ENCODE results near the gene AKR1C8.
"Not testable (repeated sequence)": the region's sequence is repeated elsewhere in the genome, so short reads cannot be mapped to it uniquely, and the experiment has no call there.

AKR1C8 gene

DNA sequence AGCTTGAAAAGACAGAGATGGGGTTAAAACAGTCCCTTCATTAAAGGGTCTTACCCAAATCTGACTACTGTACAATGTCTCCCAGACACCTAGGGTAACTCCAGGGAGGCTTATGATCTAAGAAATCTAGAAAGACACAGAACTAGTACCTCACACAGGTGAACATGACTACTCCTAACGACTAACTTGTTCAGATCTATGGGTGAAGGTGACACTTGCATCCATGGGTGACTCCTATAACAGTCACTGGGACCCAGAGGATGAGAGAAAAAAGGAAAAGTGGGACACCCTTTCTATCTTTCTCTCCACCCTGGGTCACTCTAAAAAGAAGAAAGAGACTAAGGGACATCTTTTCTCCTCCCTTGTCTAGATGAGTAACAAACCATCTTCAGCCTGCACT lies 19.2 kb downstream of the AKR1C8 start:
- no peak for DNase-seq

DNA sequence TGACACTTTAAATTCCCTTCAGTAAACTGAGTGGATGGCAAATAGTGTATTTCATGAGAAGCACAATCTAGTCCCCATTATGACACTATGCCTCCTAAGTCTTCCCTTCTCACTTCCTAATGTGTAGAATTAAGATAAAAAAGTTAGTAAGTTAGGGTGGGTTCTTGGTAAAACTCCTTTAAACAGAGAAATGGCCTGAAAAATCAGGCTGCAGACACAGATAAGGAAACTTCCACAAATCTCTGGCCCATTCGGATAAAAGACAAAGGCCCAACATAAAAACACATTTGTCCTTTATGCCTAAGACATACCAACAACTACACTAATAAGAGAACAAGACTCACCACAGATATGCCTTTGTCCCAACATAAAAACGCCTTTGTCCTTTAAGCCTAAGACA lies 21.5 kb downstream of the AKR1C8 start:
- DNase-seq: no peak

DNA sequence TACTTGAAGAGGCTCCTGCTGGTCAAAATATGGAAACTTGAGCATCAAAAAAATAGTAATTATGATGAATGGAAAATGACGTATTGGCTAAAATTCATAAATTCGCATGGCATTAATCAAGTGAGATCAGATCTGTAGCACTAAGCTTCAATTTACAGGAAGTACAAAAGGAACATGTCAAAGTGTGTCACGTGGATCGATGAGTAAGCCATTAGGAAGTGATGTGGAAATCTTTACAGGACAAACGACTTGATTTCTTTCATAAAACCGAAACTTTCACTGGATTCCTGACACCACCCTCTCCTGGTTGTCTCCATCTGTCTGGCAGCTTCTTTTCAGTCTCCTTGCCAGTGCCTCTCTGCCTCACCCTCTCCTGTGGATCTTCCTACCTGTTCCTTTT lies 25.8 kb downstream of the AKR1C8 start:
- DNase-seq: no peak

DNA sequence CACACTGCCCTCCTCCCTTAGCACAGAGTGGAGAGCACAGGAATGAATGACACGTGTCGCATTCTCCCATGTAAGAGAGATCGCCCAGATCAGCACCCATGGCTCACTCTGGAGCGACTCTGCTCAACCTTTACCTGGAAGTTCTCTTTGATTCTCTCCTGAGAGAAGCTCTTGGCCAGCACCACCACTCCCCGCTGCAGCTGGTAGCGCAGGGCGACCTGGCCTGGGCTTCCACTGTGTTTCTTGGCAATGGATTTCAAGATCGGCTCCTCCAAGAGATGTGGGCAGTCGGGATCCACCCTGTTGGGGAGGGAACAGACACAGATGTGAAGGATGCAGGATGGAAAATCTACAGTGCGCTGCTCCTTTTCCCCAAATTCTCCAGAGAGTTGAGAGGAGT lies 27.4 kb downstream of the AKR1C8 start:
- no peak for DNase-seq

DNA sequence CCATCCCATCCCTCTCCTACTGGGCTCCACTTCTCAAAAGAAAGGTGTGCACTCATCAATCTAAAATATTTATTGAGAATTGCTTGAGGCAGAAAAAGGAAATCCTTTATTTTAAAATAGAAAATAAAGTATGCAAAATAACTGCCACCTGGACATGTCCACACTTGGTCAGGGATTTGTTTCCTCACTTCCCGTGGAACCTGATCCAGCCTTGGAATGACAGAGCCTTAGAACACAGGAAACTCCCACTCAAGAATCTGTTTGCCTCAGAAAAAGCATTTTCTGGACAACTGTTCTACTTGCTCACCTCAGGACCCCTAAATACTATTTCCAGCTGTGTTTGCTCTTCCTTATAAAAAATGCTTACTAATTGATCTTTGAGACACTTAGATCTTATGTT lies 29.0 kb downstream of the AKR1C8 start:
- DNase-seq: no peak

DNA sequence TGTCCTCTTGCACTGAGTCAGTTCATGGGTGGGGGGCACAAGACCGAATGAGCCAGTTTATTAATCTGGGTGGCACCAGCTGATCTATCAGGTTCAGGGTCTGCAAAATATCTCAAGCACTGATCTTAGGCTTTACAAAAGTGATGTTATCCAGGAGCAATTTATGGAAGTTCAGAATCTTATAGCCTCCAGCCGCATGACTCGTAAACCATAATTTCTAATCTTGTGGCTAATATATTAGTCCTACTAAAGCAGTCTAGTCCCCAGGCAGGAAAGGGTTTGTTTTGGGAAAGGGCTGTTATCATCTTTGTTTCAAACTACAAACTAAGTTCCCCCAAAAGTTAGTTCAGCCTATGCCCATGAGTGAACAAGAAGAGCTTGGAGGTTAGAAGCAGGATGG lies 33.9 kb downstream of the AKR1C8 start:
- DNase-seq: no peak

DNA sequence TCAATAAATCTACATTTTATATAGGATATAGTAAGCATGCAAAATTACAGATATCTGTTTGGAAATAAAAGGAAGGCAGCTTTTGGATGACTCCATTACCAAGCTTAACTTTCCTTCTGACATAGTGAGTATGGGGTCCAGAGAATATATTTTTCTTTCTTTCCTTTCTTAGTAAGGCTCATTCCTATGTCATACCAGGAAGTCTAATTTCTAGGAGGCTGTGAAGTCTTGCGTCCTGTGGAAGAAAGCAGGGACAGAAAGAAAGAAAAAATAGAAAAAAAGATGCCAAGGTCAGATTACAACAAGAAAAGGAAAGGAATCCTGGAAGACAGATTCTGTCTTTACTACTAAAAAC lies 36.3 kb downstream of the AKR1C8 start:
- DNase-seq: no peak

DNA sequence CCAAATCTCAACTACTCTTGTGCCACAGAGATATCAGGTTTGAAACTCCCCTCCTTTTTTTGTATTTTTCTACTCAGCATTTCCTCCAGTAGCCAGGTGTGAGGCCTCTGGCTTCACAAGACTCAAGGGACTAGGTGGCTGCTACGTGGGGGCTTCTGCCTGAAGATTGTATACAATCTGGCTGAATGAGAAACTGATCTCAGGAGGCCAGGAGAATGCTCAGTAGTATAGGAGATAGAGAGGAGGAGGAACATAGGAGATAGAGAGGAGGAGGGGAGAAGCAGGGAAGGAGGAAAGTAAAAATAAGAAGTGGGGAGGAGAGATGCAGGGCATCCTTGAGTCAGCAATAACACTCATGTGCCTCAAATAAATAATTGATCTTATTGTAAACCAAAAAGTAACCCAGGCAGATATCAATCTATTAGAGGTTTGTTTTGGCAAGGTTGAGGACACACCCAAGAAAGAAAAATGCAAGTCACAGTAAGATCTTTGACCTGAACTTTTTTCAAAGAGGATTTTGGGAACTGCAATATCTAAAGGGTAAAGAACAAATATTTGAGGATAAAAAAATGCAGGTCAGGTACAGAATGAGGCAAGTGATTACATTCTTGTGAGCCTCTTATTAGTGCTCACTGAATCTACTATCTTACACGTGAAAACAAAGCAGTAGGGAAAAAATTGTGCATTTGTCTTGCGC lies 36.8 kb downstream of the AKR1C8 start:
- DNase-seq: no peak

DNA sequence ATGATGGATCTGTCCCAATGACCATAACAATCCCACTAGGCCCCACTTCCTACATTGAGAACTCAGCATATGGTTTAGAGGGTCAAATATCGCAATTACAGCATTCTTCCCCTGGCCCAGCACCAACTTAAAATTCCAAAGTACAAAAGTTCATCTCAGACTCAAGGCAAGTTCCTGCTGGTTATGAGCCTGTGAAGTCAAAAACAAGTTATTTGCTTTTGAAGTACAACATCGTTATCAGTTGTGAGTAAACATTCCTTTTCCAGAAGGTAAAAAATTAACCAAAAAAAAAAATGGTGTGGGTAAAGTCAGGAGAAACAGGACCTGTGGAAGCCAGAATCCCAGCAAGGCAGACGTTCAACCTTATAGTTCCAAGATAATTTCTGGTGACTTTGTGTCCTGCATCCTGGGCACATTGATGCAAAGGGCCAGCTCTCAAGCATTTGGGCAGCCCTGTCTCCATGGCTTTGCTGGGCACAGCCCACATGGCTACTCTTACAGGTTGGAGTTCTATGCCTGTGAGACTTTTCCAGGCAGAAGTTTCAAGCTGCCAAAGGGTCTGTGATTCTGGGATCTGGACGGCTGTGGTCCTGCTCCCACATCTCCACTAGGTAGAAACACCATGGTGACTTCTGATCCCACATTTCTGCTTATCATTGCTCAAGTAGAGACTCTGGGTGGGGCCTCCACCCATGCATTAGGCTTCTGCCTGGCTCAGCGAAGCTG lies 37.5 kb downstream of the AKR1C8 start:
- no peak for DNase-seq

DNA sequence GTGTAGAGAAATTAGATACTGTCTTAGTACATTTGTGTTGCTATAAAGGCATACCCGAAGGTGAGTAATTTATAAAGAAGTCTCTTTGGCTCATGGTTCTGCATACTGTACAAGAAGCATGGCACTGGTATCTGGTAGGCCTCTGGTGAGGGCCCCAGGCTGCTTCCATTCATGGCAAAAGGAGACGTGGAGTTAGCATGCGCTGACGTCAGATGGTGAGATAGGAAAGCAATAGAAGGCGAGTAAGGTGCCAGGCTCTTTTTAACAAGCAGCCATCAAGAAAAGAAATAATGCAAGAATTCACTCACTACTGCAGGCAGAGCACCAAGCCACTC lies 38.1 kb downstream of the AKR1C8 start:
- no peak for DNase-seq

DNA sequence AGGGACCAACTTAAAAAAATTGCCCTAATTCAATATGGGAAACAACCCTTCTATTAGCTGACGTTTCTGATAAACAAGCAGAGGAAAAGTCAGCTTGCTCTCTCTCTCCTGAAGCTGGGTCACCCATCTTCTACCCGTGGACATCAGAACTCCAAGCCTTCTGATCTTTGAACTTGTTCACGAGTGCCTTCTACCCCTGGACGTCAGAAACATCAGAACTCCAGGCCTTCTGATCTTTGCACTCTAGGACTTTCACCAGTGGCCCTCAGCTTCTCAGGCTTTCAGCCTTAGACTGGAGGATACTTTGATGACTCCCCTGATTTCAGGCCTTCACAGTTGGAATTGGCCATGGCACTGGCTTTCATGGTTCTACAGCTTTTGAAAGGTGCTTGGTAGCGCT lies 41.8 kb downstream of the AKR1C8 start:
- DNase-seq: no peak

DNA sequence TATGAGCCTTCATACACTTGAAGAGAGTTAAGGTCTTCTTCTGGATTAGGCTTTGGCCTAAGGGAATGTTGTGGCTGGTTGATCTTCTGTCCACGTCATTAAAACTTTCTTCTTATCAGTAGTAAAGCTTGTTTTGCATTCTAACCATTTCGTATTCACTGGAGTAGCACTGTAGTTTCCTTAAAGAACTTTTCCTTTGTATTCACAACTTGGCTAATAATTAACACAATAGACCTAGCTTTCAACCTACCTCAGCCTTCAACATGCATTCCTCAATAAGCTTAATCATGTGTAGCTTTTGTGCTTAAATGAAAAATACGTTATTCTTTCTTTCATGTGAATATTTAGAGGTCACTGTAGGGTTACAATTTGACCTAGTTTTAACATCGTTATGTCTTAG lies 42.8 kb downstream of the AKR1C8 start:
- no peak for DNase-seq

DNA sequence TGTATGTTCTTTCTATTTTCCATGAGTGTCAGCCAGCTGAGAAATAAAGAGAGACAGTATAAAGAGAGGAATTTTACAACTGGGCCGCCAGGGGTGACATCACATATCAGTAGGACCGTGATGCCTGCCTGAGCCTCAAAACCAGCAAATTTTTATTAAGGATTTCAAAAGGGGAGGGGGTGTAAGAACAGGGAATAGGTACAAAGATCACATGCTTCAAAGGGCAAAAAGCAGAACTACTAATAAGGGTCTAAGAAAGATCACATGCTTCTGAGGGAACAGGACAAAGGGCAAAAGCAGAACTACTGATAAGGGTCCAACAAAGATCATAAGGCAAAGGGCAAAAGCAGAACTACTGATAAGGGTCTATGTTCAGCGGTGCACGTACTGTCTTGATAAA lies 47.3 kb downstream of the AKR1C8 start:
- not testable (repeated sequence) for DNase-seq

DNA sequence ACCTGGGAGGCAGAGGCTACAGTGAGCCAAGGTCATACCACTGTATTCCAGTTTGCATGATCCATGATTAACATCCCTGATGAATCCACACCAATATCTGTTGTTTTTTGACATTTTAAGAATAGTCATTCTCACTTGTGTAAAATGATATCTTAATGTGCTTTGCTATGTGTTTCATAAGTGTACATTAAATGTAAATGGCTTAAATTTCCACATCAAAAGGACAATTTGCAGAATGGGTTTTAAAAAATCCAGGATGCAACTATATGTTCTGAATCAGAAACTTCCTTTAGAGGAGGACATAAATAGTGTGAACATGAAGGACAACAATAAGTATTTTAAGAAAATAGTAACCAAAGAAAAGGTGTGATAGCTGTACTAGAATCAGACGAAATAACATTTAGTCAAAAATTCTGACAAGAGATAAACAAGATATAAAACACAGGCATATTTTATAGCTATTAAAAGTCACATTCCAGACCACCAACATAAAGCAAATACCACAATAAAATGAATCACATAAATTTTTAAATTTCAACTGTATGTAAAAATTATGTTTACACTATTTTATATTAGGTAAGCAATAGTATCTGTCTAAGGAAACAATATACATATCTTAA lies 48.4 kb downstream of the AKR1C8 start:
- DNase-seq: no peak

DNA sequence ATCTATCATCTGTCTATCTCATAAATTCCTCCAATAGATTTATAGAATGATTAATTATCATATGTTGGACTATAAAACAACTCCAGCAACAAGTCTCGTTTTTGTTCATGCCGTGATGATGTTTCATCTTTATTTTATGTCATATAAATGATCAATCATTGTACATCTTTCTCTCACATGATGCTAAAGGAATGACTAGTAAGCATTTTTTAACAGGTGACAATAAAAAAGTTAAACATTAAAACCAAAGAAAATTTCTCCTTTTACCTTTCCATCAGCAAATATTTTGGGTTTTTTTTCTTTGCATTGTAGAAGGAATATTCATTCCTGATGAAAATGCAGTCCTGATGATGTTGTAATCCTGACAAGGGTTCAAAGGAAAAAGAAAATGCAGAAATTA lies 49.4 kb downstream of the AKR1C8 start:
- DNase-seq: no peak

DNA sequence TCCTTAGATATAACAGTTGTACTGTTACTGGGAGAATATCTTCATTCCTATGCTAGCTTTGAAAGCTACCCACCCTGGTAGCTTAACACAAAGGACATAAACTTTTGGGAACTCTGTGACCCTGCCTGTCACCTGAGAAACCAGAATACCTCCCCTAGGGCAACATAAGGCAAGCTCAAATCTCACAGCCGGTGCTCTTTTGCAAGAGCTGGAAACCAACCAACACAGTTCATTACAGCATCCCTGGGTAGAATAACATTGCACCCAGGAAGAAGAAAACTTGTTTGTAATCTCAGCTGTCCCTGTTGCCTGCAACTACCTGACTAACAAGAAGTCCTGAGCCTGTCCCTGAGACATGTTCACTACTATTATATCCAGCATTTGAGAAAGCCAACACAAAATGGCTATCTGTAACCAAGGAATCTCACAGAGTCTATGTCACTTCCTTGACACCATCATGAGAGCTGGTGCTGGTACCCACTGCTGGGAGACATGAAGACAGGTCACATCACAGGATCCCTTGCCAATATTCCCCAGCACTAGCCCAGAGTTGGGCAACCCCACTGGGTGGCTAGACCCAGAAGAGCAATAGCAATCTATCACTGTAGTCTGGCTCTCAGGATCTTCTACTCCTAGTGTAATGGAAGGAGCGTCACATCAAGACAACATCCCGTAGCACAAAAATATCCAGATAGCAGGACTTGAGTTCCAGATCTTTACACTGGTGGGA lies 59.5 kb downstream of the AKR1C8 start:
- no peak for DNase-seq

DNA sequence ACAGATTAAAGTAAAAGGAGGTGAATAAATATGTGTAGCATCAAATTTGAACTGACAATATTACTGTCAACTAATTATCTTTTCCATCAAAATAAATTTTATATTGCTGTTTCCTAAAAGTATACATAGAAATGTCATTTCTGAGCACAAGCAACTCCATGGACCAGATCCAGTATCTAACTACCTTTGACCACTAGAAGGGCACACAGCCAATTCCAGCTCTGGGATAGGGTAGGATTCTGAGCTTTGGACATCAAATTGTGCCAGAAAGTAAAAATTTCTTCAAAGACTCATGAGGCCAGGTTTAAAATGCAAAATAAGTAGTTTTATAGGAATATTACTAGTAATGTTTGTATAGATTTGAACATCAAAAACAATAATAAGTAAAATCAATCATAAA lies 61.1 kb downstream of the AKR1C8 start:
- DNase-seq: no peak

DNA sequence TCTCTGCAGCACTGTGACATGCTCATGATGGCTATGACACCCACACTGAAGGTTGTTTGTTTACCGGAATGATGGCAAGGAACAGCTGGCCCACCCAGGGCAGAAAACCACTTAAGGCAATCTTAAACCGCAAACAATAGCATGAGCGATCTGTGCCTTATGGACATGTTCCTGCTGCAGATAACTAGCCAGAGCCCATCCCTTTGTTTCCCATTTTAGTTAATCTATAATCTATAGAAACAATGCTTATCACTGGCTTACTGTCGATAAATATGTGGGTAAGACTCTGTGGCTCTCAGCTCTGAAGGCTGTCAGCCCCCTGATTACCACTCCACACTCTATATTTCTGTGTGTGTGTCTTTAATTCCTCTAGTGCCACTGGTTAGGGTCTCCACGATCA lies 65.0 kb downstream of the AKR1C8 start:
- DNase-seq: not testable (repeated sequence)

DNA sequence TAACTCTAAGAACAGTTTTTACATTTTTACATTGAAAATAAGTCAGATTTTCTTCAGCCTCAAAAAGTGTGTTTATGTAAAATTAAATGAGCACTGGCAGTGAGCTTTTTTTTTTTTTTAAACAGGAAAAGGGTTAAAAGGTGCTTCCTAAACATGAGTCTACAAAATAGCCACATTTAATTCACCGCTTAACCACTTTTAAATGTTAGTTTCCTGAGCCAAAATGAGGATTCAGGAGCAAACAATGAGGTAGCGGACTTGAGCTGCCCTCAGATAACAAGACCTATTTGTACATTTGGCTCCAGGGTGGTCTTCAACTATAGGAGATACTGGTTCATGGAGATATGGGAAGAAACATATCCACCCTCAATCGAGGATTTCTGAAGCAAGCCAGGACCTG lies 67.9 kb downstream of the AKR1C8 start:
- no peak for DNase-seq

DNA sequence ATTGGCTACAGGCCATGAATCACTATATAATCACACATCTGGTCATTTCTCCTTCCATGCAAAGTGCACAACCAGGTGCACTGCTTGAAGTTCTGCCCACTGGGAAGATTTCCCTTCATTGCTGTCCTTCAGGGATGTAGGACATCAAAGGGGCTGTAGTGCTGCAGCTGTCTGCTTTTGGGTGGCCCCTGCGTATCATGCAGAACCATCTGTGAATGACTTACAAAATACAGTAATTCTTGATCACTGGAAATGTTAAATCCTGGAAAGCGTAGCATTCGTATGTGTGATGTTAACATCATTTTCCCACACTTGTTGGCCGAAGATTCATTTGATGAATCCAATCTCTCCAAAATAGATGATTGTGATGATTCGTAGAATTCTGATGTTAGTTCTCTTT lies 68.3 kb downstream of the AKR1C8 start:
- DNase-seq: no peak

DNA sequence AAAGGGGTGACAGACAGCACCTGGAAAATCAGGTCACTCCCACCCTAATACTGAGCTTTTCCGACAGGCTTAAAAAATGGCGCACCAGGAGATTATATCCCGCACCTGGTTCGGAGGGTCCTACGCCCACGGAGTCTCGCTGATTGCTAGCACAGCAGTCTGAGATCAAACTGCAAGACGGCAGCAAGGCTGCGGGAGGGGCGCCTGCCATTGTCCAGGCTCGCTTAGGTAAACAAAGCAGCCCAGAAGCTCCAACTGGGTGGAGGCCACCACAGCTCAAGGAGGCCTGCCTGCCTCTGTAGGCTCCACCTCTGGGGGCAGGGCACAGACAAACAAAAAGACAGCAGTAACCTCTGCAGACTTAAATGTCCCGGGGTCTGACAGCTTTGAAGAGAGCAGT lies 75.1 kb downstream of the AKR1C8 start:
- DNase-seq: not testable (repeated sequence)

DNA sequence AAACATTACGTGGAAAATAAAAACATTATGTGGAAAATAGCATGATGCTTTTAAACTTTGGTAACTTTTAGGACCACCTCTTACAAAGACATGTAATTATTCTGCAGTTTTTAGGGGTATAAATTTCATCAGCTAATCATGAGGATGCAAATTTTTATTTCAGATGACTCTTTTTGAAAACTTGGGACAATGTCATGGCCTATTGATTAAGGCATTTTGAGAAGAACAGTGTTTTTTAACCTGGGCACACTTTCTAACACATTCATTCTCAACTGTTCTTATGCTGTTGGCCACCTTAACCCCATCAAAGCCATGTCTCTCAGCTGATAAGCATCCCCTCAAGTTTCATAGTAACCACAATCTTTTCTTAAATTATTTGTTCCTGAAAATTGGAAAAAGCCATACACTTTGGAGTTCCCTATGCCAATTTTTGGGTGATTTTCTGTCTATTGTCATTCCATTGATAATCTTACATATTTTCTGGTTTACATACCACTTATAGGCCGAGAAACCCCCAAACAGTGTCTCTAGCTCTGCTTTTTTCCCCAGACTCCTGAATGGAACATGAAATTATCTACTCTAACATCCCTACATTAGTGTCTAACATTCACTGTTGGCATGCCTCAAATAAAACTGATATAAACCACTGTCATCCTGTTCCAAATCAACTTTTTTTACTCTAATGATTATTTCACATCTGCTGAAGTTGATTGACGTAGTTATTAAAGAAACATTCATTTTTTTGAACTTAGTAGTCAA lies 76.1 kb downstream of the AKR1C8 start:
- no peak for DNase-seq

DNA sequence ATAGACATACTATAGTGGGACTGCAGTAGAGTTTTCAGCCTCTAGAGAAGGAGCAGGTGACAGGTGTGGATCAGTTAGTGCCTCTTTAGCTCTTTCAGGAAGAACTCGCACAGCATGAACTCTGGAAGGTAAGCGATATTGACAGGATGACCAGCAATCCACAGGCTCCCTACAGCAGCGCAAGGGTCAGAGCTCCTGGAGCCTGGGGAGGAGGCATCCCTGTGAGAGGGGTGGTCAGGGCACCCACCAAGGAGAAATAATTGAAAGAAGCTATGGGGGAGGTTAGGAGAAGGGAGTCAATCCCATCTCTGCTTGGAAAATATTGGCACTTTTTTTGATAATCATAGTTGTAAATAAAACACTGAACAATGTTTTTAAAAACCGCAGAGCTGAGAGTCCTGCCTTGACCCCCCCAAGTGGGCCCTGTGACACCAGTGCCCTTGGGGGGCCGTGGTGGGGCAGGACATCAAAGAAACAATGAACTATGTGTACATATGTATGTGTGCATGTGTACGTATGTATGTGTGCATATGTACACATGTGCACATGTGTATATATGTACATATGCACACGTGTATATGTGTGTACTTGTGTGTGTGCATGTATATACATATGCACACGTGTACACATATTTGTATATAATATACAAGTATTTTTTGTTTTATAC lies 77.0 kb downstream of the AKR1C8 start:
- no peak for DNase-seq

All from NCI-H1048 (cell line).